Measurements from ENCODE around the gene WDR53.

DNA sequence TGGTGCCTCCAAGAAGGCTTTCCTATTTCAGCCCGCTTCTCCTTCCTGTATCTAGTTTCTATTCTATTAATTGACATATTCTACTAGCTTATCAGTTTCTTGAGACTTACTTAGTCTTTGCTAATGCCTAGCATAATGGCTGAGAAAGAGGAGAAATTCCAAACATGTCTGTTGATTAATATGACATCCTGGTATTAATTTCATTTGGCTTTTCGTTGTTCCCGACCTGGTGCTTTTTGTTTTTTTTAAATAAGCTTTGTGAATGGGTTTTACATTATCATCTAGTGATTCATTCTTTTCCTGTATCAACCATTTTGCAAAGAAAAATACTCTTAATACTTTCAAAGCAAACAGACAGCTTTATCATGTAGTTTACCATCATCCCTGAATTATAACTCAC, 13.1 kb downstream of the WDR53 start:
- TF ChIP-seq, protein P1, sequence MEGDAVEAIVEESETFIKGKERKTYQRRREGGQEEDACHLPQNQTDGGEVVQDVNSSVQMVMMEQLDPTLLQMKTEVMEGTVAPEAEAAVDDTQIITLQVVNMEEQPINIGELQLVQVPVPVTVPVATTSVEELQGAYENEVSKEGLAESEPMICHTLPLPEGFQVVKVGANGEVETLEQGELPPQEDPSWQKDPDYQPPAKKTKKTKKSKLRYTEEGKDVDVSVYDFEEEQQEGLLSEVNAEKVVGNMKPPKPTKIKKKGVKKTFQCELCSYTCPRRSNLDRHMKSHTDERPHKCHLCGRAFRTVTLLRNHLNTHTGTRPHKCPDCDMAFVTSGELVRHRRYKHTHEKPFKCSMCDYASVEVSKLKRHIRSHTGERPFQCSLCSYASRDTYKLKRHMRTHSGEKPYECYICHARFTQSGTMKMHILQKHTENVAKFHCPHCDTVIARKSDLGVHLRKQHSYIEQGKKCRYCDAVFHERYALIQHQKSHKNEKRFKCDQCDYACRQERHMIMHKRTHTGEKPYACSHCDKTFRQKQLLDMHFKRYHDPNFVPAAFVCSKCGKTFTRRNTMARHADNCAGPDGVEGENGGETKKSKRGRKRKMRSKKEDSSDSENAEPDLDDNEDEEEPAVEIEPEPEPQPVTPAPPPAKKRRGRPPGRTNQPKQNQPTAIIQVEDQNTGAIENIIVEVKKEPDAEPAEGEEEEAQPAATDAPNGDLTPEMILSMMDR (IDR thresholded peaks at IDR 0.05; ENCODE audit: insufficient read depth, low read depth, low read length), result no peak
- TF ChIP-seq EZH2 (IDR thresholded peaks at IDR 0.05; ENCODE audit: insufficient read depth, low read length), result no peak

All from astrocyte (in vitro differentiated cells and primary cell).